GM12892 (cell line): ENCODE measurements around the gene HUNK.
A peak's percentile ranks its signal among the peaks of the same experiment; 100 is the strongest.

Experiments used
- DNase-seq: peaks from one replicate; pipeline ENCODE4 v3.0.0; 2011; ENCODE audit not compliant: insufficient read length
- FAIRE-seq: peaks from 2 replicates; lab custom pipeline; 2011; peaks lifted over from hg19 to GRCh38; lab: Jason Lieb, UNC
- POLR2A ChIP-seq: IDR thresholded peaks from 2 replicates; pipeline ENCODE4 v1.6.1; 2011; ENCODE audit warnings: low read depth, low read length, control low read depth
- POLR2AphosphoS5 ChIP-seq: IDR thresholded peaks from 2 replicates; pipeline ENCODE4 v1.6.1; 2011; ENCODE audit warnings: low read depth, low read length, control low read depth
- TAF1 ChIP-seq: IDR thresholded peaks from 2 replicates; pipeline ENCODE4 v1.6.1; 2011; ENCODE audit warnings: low read depth, mild to moderate bottlenecking, control low read depth, low read length, borderline replicate concordance

Gene HUNK

GRCh38 chr21:31872072-31872451 lies 758 bp upstream of the HUNK start:
- TF ChIP-seq POLR2A (no peak), TAF1 (no peak), POLR2AphosphoS5 (no peak)
- DNase-seq, result no peak
- FAIRE-seq, result no peak

- TF ChIP-seq POLR2A (no peak), POLR2AphosphoS5 (no peak), TAF1 (no peak)
- DNase-seq (peak; percentile 20), FAIRE-seq (no peak)
These were observed 465 bp downstream of the HUNK start for GRCh38 chr21:31873275-31873695.

GRCh38 chr21:31873696-31874599 lies 1.1 kb downstream of the HUNK start:
- DNase-seq (peak; percentile 46), FAIRE-seq (no peak)
- TF ChIP-seq POLR2AphosphoS5 (no peak), POLR2A (no peak), TAF1 (no peak)

GRCh38 chr21:31874812-31875212 lies 2.0 kb downstream of the HUNK start:
- no peak for TF ChIP-seq TAF1
- no peak for TF ChIP-seq POLR2AphosphoS5
- no peak for TF ChIP-seq POLR2A
- DNase-seq (no peak), FAIRE-seq (no peak)

- FAIRE-seq (no peak), DNase-seq (no peak)
- TF ChIP-seq TAF1, result no peak
- TF ChIP-seq POLR2AphosphoS5, result no peak
- TF ChIP-seq POLR2A, result no peak
These were observed 2.7 kb downstream of the HUNK start for GRCh38 chr21:31875496-31876015.

GRCh38 chr21:31877463-31877957 lies 4.7 kb downstream of the HUNK start:
- no peak for FAIRE-seq
- no peak for TF ChIP-seq TAF1
- TF ChIP-seq POLR2A, result no peak
- no peak for TF ChIP-seq POLR2AphosphoS5
- no peak for DNase-seq

GRCh38 chr21:31878831-31879230 lies 6.0 kb downstream of the HUNK start:
- FAIRE-seq (no peak), DNase-seq (no peak)
- TF ChIP-seq POLR2AphosphoS5, result no peak
- no peak for TF ChIP-seq POLR2A
- no peak for TF ChIP-seq TAF1

GRCh38 chr21:31879241-31879650 lies 6.4 kb downstream of the HUNK start:
- no peak for TF ChIP-seq POLR2A
- no peak for TF ChIP-seq TAF1
- DNase-seq (no peak), FAIRE-seq (no peak)

GRCh38 chr21:31879911-31880310 lies 7.1 kb downstream of the HUNK start:
- DNase-seq, result no peak
- FAIRE-seq, result no peak
- TF ChIP-seq POLR2A, result no peak
- TF ChIP-seq TAF1, result no peak
- TF ChIP-seq POLR2AphosphoS5, result no peak

- TF ChIP-seq TAF1 (no peak), POLR2A (no peak), POLR2AphosphoS5 (no peak)
- DNase-seq (no peak), FAIRE-seq (no peak)
These were observed 8.0 kb downstream of the HUNK start for GRCh38 chr21:31880816-31881215.

- DNase-seq (no peak), FAIRE-seq (no peak)
- TF ChIP-seq TAF1 (no peak), POLR2AphosphoS5 (no peak), POLR2A (no peak)
These were observed 9.9 kb downstream of the HUNK start for GRCh38 chr21:31882711-31883110.

GRCh38 chr21:31885146-31885545 lies 12.3 kb downstream of the HUNK start:
- no peak for DNase-seq
- no peak for TF ChIP-seq POLR2A
- no peak for TF ChIP-seq POLR2AphosphoS5
- TF ChIP-seq TAF1, result no peak
- no peak for FAIRE-seq

- TF ChIP-seq TAF1 (no peak), POLR2A (no peak), POLR2AphosphoS5 (no peak)
- FAIRE-seq, result no peak
These were observed 14.1 kb downstream of the HUNK start for GRCh38 chr21:31886915-31887314.

More at GRCh38 chr21:31886915-31887314, 14.1 kb downstream of the HUNK start:
- no peak for DNase-seq
